Hepatocyte (in vitro differentiated cells): ENCODE results near the gene GVQW3. TPM values are rescaled to one million over a fixed set of nuclear protein-coding genes. Genes with fewer than 3 reads are reported as not detected.
A peak's percentile ranks its signal among the peaks of the same experiment; 100 is the strongest.

Experiments
- DNase-seq: peaks from one replicate; pipeline ENCODE4 v3.0.0-alpha.2; 2016; ENCODE audit warnings: low spot score
- H2AFZ ChIP-seq: fragments of 200-600 bp; sonication (generic); 2 replicates; pipeline ENCODE4 v1.6.0; 2016; ENCODE audit warnings: antibody characterized with exemption, mild to moderate bottlenecking
- H3K27ac ChIP-seq: fragments of 200-600 bp; sonication (generic); 2 replicates; pipeline ENCODE4 v1.5.1; 2016; ENCODE audit warnings: mild to moderate bottlenecking
- H3K27me3 ChIP-seq: fragments of 200-600 bp; sonication (generic); 2 replicates; pipeline ENCODE4 v1.6.1; 2016
- H3K36me3 ChIP-seq: fragments of 200-600 bp; sonication (generic); replicated peaks from 2 replicates; pipeline ENCODE4 v1.5.1; 2016; ENCODE audit warnings: low read depth; ENCODE audit not compliant: insufficient read depth
- H3K4me1 ChIP-seq: fragments of 200-600 bp; sonication (generic); 2 replicates; pipeline ENCODE4 v1.5.1; 2016; ENCODE audit warnings: mild to moderate bottlenecking, moderate library complexity; ENCODE audit not compliant: insufficient read depth
- H3K4me2 ChIP-seq: fragments of 200-600 bp; sonication (generic); 2 replicates; pipeline ENCODE4 v1.6.0; 2016
- H3K4me3 ChIP-seq: fragments of 200-600 bp; sonication (generic); 2 replicates; pipeline ENCODE4 v1.5.1; 2016; ENCODE audit warnings: mild to moderate bottlenecking
- H3K79me2 ChIP-seq: fragments of 200-600 bp; sonication (generic); 2 replicates; pipeline ENCODE4 v1.6.0; 2017; ENCODE audit warnings: mild to moderate bottlenecking
- H3K9me2 ChIP-seq: fragments of 200-600 bp; sonication (generic); replicated peaks from 2 replicates; pipeline ENCODE4 v1.6.0; 2017; ENCODE audit warnings: mild to moderate bottlenecking; ENCODE audit not compliant: insufficient read depth
- H3K9me3 ChIP-seq: fragments of 200-600 bp; sonication (generic); 2 replicates; pipeline ENCODE4 v1.5.1; 2016; ENCODE audit warnings: low read depth, mild to moderate bottlenecking
- H4K20me1 ChIP-seq: fragments of 200-600 bp; sonication (generic); 2 replicates; pipeline ENCODE4 v1.6.0; 2016; ENCODE audit warnings: mild to moderate bottlenecking; ENCODE audit not compliant: insufficient read depth, poor library complexity, severe bottlenecking
- CTCF ChIP-seq: fragments of 200-600 bp; sonication (generic); IDR thresholded peaks from 2 replicates; pipeline ENCODE4 v1.5.1; 2016; ENCODE audit warnings: antibody characterized with exemption, mild to moderate bottlenecking; ENCODE audit not compliant: poor library complexity
- EZH2 ChIP-seq: fragments of 200-600 bp; sonication (generic); IDR thresholded peaks from 2 replicates; pipeline ENCODE4 v1.6.1; 2016; ENCODE audit warnings: antibody characterized with exemption, mild to moderate bottlenecking, borderline replicate concordance
- EZH2phosphoT487 ChIP-seq: fragments of 200-600 bp; sonication (generic); IDR thresholded peaks from one replicate; pipeline ENCODE4 v1.6.1; 2018; ENCODE audit warnings: antibody characterized with exemption, mild to moderate bottlenecking, low read depth, moderate library complexity; ENCODE audit not compliant: unreplicated experiment, severe bottlenecking
- WGBS: methylation state at CpG from one replicate; pipeline ENCODE4 v1.1.6; 2016; ENCODE audit warnings: low lambda C conversion rate; ENCODE audit errors: missing lambda C conversion rate; 5-methylcytosine and 5-hydroxymethylcytosine counted together
- polyA plus RNA-seq: library from polyadenylated mRNA; unstranded; fragments of >200 nt; fragmentation: Nextera tagmentation; extraction: Ambion mirVana; gene quantifications from 2 replicates; pipeline ENCODE4 v1.2.1, GENCODE V29; 2016
- total RNA-seq: library from RNA; depleted of rRNA; stranded (reverse); fragments of >200 nt; gene quantifications from 2 replicates; pipeline ENCODE4 v1.2.3, GENCODE V29; 2014

The GVQW3 gene
- total and polyA plus RNA-seq, 2 experiments from 2014 or later, result 0.36 to 6.0 TPM

DNA sequence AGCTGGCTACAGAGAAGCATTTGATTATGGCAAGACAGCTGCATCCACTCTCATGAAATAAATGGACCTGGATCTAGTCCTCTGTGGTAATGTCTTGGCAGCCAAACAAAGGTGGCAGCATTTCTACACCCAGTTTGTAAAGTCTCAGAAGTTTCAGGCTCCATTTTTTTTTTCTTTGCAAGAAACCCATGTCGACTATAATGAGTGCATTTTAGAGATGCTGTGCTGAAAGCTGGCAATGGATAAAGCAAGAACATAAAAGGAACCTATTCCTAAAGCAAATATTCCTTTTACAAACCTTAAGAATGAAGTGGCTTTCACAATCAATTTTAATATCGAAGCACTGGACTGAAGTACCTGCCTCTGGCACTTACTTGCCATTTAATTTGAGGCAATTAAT lies 33.7 kb upstream of the GVQW3 start:
- H3K4me2 ChIP-seq, result no peak overlapping the region
- no peak overlapping the region for H3K4me3 ChIP-seq
- no peak for DNase-seq
- no peaks in the 10 kb centered on the region for H3K36me3 ChIP-seq
- no peak overlapping the region for H2AFZ ChIP-seq
- no peaks in the 10 kb centered on the region for H3K9me2 ChIP-seq
- no peak overlapping the region for H3K27ac ChIP-seq
- WGBS, result 68% methylated on average over 2 of the region's 2 CpGs
- H3K4me1 ChIP-seq, result no peaks in the 10 kb centered on the region
- TF ChIP-seq EZH2phosphoT487, result no peak
- peak; percentile 8 for TF ChIP-seq CTCF
- no peak for TF ChIP-seq EZH2
- H3K9me3 ChIP-seq, result no peaks in the 10 kb centered on the region
- H4K20me1 ChIP-seq, result no peaks in the 10 kb centered on the region
- no peaks in the 10 kb centered on the region for H3K27me3 ChIP-seq
- no peaks in the 10 kb centered on the region for H3K79me2 ChIP-seq

DNA sequence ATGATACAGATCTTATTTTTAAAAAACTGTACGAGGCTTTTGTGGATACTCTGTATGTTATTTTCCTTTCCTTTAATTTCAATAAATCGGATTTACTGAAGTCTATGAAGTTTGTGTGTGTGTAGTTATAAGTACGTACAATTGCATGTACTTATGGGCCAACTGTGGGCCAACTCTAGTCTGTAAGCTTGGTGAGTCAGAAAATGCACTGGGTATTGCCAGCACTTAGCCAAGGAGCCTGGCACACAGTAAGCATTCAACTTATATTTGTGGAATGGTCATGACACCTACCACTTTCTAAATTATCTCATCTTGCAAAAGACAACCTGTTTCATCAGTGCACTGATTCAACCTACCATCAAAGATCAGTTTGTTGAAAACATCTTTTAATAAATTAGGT lies 32.8 kb upstream of the GVQW3 start:
- H3K4me2 ChIP-seq, result no peak overlapping the region
- H2AFZ ChIP-seq, result no peak overlapping the region
- H3K27me3 ChIP-seq, result no peaks in the 10 kb centered on the region
- H3K4me1 ChIP-seq, result no peaks in the 10 kb centered on the region
- H4K20me1 ChIP-seq, result no peaks in the 10 kb centered on the region
- H3K9me2 ChIP-seq, result no peaks in the 10 kb centered on the region
- no peak overlapping the region for H3K27ac ChIP-seq
- H3K4me3 ChIP-seq, result no peak overlapping the region
- TF ChIP-seq CTCF (no peak), EZH2 (no peak), EZH2phosphoT487 (no peak)
- no peak for DNase-seq
- H3K36me3 ChIP-seq, result no peaks in the 10 kb centered on the region
- no peaks in the 10 kb centered on the region for H3K79me2 ChIP-seq
- WGBS, result 95% methylated on average over 3 of the region's 3 CpGs
- no peaks in the 10 kb centered on the region for H3K9me3 ChIP-seq

DNA sequence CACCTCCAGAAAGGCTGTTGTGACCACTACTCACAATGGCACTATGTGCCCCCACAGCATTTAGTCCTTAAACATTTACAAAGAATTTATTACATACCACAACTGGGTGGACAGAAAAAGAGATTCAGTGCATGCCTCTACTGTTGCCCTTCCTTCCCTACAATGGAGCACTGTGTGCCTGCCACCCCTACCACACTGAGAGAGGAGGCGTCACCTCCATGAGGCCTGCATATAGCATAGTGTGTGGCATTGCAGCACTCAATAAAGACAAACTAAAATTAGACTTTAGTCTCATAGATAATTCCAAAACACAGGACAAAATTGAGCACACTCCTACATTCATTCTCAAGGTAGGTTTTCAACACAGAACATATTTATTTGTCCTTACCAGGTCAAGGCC lies 26.0 kb upstream of the GVQW3 start:
- H3K79me2 ChIP-seq, result peaks cover 6% of the 10 kb centered on the region
- no peaks in the 10 kb centered on the region for H3K9me2 ChIP-seq
- TF ChIP-seq CTCF, result no peak
- TF ChIP-seq EZH2phosphoT487, result no peak
- TF ChIP-seq EZH2, result no peak
- H4K20me1 ChIP-seq, result no peaks in the 10 kb centered on the region
- H3K36me3 ChIP-seq, result peaks cover 4% of the 10 kb centered on the region
- H3K9me3 ChIP-seq, result peaks cover 5% of the 10 kb centered on the region
- DNase-seq, result no peak
- no peak overlapping the region for H3K4me3 ChIP-seq
- H3K4me1 ChIP-seq, result no peaks in the 10 kb centered on the region
- no peaks in the 10 kb centered on the region for H3K27me3 ChIP-seq
- H3K4me2 ChIP-seq, result no peak overlapping the region
- no peak overlapping the region for H2AFZ ChIP-seq
- no peak overlapping the region for H3K27ac ChIP-seq
- 100% methylated on average over 1 of the region's 1 CpG for WGBS

DNA sequence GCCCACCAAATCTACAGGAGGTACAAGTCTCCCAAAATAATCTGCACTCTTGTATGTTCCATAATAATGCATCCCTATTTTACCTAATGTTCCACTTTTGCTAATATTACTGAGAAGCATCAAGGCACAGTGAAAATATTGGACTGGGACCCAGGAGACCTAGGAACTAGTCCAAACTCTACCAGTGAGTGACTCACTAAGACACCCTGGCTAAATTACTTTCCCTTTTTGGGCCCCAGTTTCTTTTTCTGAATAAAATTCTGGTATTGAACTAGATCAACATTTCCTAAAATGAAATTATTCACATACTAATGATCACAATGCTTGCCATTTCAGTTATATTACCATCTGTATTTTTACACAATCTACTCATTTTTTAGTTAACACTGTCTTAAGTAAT lies 19.7 kb upstream of the GVQW3 start:
- DNase-seq, result no peak
- TF ChIP-seq EZH2phosphoT487 (no peak), CTCF (no peak), EZH2 (no peak)
- Histone ChIP-seq H3K27me3 (no peaks in the 10 kb centered on the region), H4K20me1 (no peaks in the 10 kb centered on the region), H3K9me3 (no peaks in the 10 kb centered on the region), H3K79me2 (peaks cover 46% of the 10 kb centered on the region), H3K9me2 (no peaks in the 10 kb centered on the region), H3K27ac (no peak overlapping the region), H3K36me3 (no peaks in the 10 kb centered on the region), H3K4me3 (no peak overlapping the region), H2AFZ (no peak overlapping the region), H3K4me2 (no peak overlapping the region), H3K4me1 (no peaks in the 10 kb centered on the region)
